Measurements from ENCODE around the gene SMG1. TPM values are rescaled to one million over a fixed set of nuclear protein-coding genes. Genes with fewer than 3 reads are reported as not detected.
"Not testable (repeated sequence)": the region's sequence is repeated elsewhere in the genome, so short reads cannot be mapped to it uniquely, and the experiment has no call there.

The SMG1 gene
- total and polyA plus RNA-seq, 2 experiments from 2014 or later: 9.9 to 57.0 TPM

GRCh38 chr16:18923935-18924334, 2.3 kb downstream of the SMG1 start:
- H3K27ac ChIP-seq: peak overlapping the region; percentile 23
- peaks cover 49% of the 10 kb centered on the region for H4K20me1 ChIP-seq (ENCODE audit: insufficient read depth, poor library complexity, severe bottlenecking)
- not testable (repeated sequence) for H3K27me3 ChIP-seq; H3K9me3 ChIP-seq (ENCODE audit: low read depth); H3K4me3 ChIP-seq; H3K4me1 ChIP-seq (ENCODE audit: insufficient read depth); H3K9me2 ChIP-seq (replicated peaks; ENCODE audit: insufficient read depth); H2AFZ ChIP-seq; H3K36me3 ChIP-seq (replicated peaks; ENCODE audit: insufficient read depth, low read depth); DNase-seq (ENCODE audit: low spot score)
- peaks cover 64% of the 10 kb centered on the region for H3K79me2 ChIP-seq
- 41% methylated on average over 5 of the region's 5 CpGs for WGBS (ENCODE audit: low lambda C conversion rate, missing lambda C conversion rate)
- H3K4me2 ChIP-seq: peak overlapping the region; percentile 77

- peaks cover 56% of the 10 kb centered on the region for H4K20me1 ChIP-seq (ENCODE audit: insufficient read depth, poor library complexity, severe bottlenecking)
- not testable (repeated sequence) for H3K9me2 ChIP-seq (replicated peaks; ENCODE audit: insufficient read depth); H3K9me3 ChIP-seq (ENCODE audit: low read depth); H3K4me3 ChIP-seq; H3K36me3 ChIP-seq (replicated peaks; ENCODE audit: insufficient read depth, low read depth); DNase-seq (ENCODE audit: low spot score); H3K27me3 ChIP-seq; H2AFZ ChIP-seq; H3K4me1 ChIP-seq (ENCODE audit: insufficient read depth)
- 87% methylated on average over 8 of the region's 8 CpGs for WGBS (ENCODE audit: low lambda C conversion rate, missing lambda C conversion rate)
- H3K79me2 ChIP-seq: peaks cover 72% of the 10 kb centered on the region
- H3K27ac ChIP-seq: peak overlapping the region; percentile 23
- H3K4me2 ChIP-seq: peak overlapping the region; percentile 77
Measured at GRCh38 chr16:18923124-18923523, 3.1 kb downstream of the SMG1 start.

GRCh38 chr16:18909585-18909984, 16.6 kb downstream of the SMG1 start:
- 84% methylated on average over 2 of the region's 2 CpGs for WGBS (ENCODE audit: low lambda C conversion rate, missing lambda C conversion rate)

GRCh38 chr16:18908716-18909115, 17.5 kb downstream of the SMG1 start:
- not testable (repeated sequence) for H3K9me3 ChIP-seq (ENCODE audit: low read depth); H3K4me3 ChIP-seq; H3K27ac ChIP-seq; H3K4me1 ChIP-seq (ENCODE audit: insufficient read depth); H3K9me2 ChIP-seq (replicated peaks; ENCODE audit: insufficient read depth); DNase-seq (ENCODE audit: low spot score); H3K4me2 ChIP-seq; H3K27me3 ChIP-seq; H2AFZ ChIP-seq; H3K36me3 ChIP-seq (replicated peaks; ENCODE audit: insufficient read depth, low read depth)
- WGBS (ENCODE audit: low lambda C conversion rate, missing lambda C conversion rate): 95% methylated on average over 12 of the region's 12 CpGs
- H3K79me2 ChIP-seq: peaks cover 94% of the 10 kb centered on the region
- peaks cover 55% of the 10 kb centered on the region for H4K20me1 ChIP-seq (ENCODE audit: insufficient read depth, poor library complexity, severe bottlenecking)

More at GRCh38 chr16:18909585-18909984, 16.6 kb downstream of the SMG1 start:
- H3K9me2 ChIP-seq (replicated peaks; ENCODE audit: insufficient read depth); H3K4me3 ChIP-seq; H3K27me3 ChIP-seq; H2AFZ ChIP-seq; H3K27ac ChIP-seq; H3K4me2 ChIP-seq; H3K36me3 ChIP-seq (replicated peaks; ENCODE audit: insufficient read depth, low read depth); DNase-seq (ENCODE audit: low spot score); H3K9me3 ChIP-seq (ENCODE audit: low read depth); H3K4me1 ChIP-seq (ENCODE audit: insufficient read depth): not testable (repeated sequence)
- Histone ChIP-seq H3K79me2 (peaks cover 95% of the 10 kb centered on the region), H4K20me1 (ENCODE audit: insufficient read depth, poor library complexity, severe bottlenecking) (peaks cover 55% of the 10 kb centered on the region)

- not testable (repeated sequence) for DNase-seq (ENCODE audit: low spot score); H3K4me2 ChIP-seq; H3K9me2 ChIP-seq (replicated peaks; ENCODE audit: insufficient read depth); H3K27ac ChIP-seq; H3K9me3 ChIP-seq (ENCODE audit: low read depth); H3K27me3 ChIP-seq; H3K4me3 ChIP-seq; H2AFZ ChIP-seq; H3K4me1 ChIP-seq (ENCODE audit: insufficient read depth); H3K36me3 ChIP-seq (replicated peaks; ENCODE audit: insufficient read depth, low read depth)
- H4K20me1 ChIP-seq (ENCODE audit: insufficient read depth, poor library complexity, severe bottlenecking): peaks cover 46% of the 10 kb centered on the region
- peaks cover 89% of the 10 kb centered on the region for H3K79me2 ChIP-seq
- WGBS (ENCODE audit: low lambda C conversion rate, missing lambda C conversion rate): 93% methylated on average over 7 of the region's 7 CpGs
Measured at GRCh38 chr16:18902778-18903177, 23.4 kb downstream of the SMG1 start.

- H3K36me3 ChIP-seq (replicated peaks; ENCODE audit: insufficient read depth, low read depth); H3K4me1 ChIP-seq (ENCODE audit: insufficient read depth); H2AFZ ChIP-seq; H3K4me2 ChIP-seq; H3K4me3 ChIP-seq; H3K27ac ChIP-seq; H3K9me3 ChIP-seq (ENCODE audit: low read depth); DNase-seq (ENCODE audit: low spot score); H3K27me3 ChIP-seq; H3K9me2 ChIP-seq (replicated peaks; ENCODE audit: insufficient read depth): not testable (repeated sequence)
- WGBS (ENCODE audit: low lambda C conversion rate, missing lambda C conversion rate): 89% methylated on average over 3 of the region's 3 CpGs
- Histone ChIP-seq H4K20me1 (ENCODE audit: insufficient read depth, poor library complexity, severe bottlenecking) (peaks cover 50% of the 10 kb centered on the region), H3K79me2 (peaks cover 89% of the 10 kb centered on the region)
Measured at GRCh38 chr16:18902044-18902443, 24.2 kb downstream of the SMG1 start.

- not testable (repeated sequence) for H3K36me3 ChIP-seq (replicated peaks; ENCODE audit: insufficient read depth, low read depth)
Measured at GRCh38 chr16:18901194-18901593, 25.0 kb downstream of the SMG1 start.

GRCh38 chr16:18884456-18884855, 41.8 kb downstream of the SMG1 start:
- H3K9me3 ChIP-seq (ENCODE audit: low read depth); H3K4me2 ChIP-seq; H4K20me1 ChIP-seq (ENCODE audit: insufficient read depth, poor library complexity, severe bottlenecking); H2AFZ ChIP-seq; H3K27ac ChIP-seq; H3K4me3 ChIP-seq; H3K4me1 ChIP-seq (ENCODE audit: insufficient read depth); H3K36me3 ChIP-seq (replicated peaks; ENCODE audit: insufficient read depth, low read depth); H3K9me2 ChIP-seq (replicated peaks; ENCODE audit: insufficient read depth); DNase-seq (ENCODE audit: low spot score); H3K79me2 ChIP-seq; H3K27me3 ChIP-seq: not testable (repeated sequence)
- 92% methylated on average over 2 of the region's 2 CpGs for WGBS (ENCODE audit: low lambda C conversion rate, missing lambda C conversion rate)

More at GRCh38 chr16:18901194-18901593, 25.0 kb downstream of the SMG1 start:
- H3K9me2 ChIP-seq (replicated peaks; ENCODE audit: insufficient read depth); H3K27me3 ChIP-seq; H3K4me1 ChIP-seq (ENCODE audit: insufficient read depth); H2AFZ ChIP-seq; H3K9me3 ChIP-seq (ENCODE audit: low read depth); H3K4me3 ChIP-seq; H3K4me2 ChIP-seq; H3K27ac ChIP-seq; DNase-seq (ENCODE audit: low spot score): not testable (repeated sequence)
- Histone ChIP-seq H3K79me2 (peaks cover 85% of the 10 kb centered on the region), H4K20me1 (ENCODE audit: insufficient read depth, poor library complexity, severe bottlenecking) (peaks cover 49% of the 10 kb centered on the region)
- WGBS (ENCODE audit: low lambda C conversion rate, missing lambda C conversion rate): 93% methylated on average over 1 of the region's 1 CpG

GRCh38 chr16:18877734-18878133, 48.5 kb downstream of the SMG1 start:
- not testable (repeated sequence) for H3K4me1 ChIP-seq (ENCODE audit: insufficient read depth); H3K4me3 ChIP-seq; H3K4me2 ChIP-seq; H3K27me3 ChIP-seq; DNase-seq (ENCODE audit: low spot score); H3K36me3 ChIP-seq (replicated peaks; ENCODE audit: insufficient read depth, low read depth); H3K9me3 ChIP-seq (ENCODE audit: low read depth); H4K20me1 ChIP-seq (ENCODE audit: insufficient read depth, poor library complexity, severe bottlenecking); H3K27ac ChIP-seq; H3K79me2 ChIP-seq; H3K9me2 ChIP-seq (replicated peaks; ENCODE audit: insufficient read depth); H2AFZ ChIP-seq
- WGBS (ENCODE audit: low lambda C conversion rate, missing lambda C conversion rate): 84% methylated on average over 4 of the region's 4 CpGs

Measured in hepatocyte (in vitro differentiated cells).